Cardiac muscle cell (in vitro differentiated cells and primary cell): ENCODE results near the gene COL27A1. TPM values are rescaled to one million over a fixed set of nuclear protein-coding genes. Genes with fewer than 3 reads are reported as not detected.

ENCODE experiments used
- DNase-seq, 2 donors: peaks; one replicate each; pipeline versions ENCODE4 v3.0.0 to v3.0.0-alpha.2; 2010 to 2017; ENCODE audit warnings: low read depth in 1 of 2, low spot score in 1 of 2
- H3K27ac ChIP-seq: fragments of 200-600 bp; sonication (generic); 2 replicates; pipeline ENCODE4 v1.5.1; 2016
- H3K27me3 ChIP-seq: fragments of 200-600 bp; sonication (generic); 2 replicates; pipeline ENCODE4 v1.6.0; 2016; ENCODE audit warnings: control low read depth
- H3K36me3 ChIP-seq: fragments of 200-600 bp; sonication (generic); 2 replicates; pipeline ENCODE4 v1.5.1; 2016; ENCODE audit warnings: control low read depth
- H3K4me1 ChIP-seq: fragments of 200-600 bp; sonication (generic); 2 replicates; pipeline ENCODE4 v1.8.1; 2017; ENCODE audit warnings: low read depth, mild to moderate bottlenecking, mixed run types
- H3K4me3 ChIP-seq: fragments of 200-600 bp; sonication (generic); 2 replicates; pipeline ENCODE4 v1.5.1; 2016; ENCODE audit warnings: mild to moderate bottlenecking
- H3K9me3 ChIP-seq: fragments of 200-600 bp; sonication (generic); 2 replicates; pipeline ENCODE4 v1.5.1; 2017; ENCODE audit warnings: low read depth, mild to moderate bottlenecking, control low read depth
- CTCF ChIP-seq: IDR thresholded peaks from 2 replicates; pipeline ENCODE4 v1.5.1; 2012; ENCODE audit warnings: low read depth, mild to moderate bottlenecking, low read length
- polyA plus RNA-seq: library from polyadenylated mRNA; unstranded; fragments of >200 nt; fragmentation: Nextera tagmentation; extraction: Ambion mirVana; gene quantifications from 2 replicates; pipeline ENCODE4 v1.2.1, GENCODE V29; 2016
- total RNA-seq: library from RNA; depleted of rRNA; stranded (reverse); fragments of >200 nt; gene quantifications from 2 replicates; pipeline ENCODE4 v1.2.3, GENCODE V29; 2016

Gene COL27A1
- total and polyA plus RNA-seq, 2 experiments from 2014 or later, result 12.2 to 19.2 TPM

GRCh38 chr9:114291886-114292590 lies 136.7 kb downstream of the COL27A1 start:
- Histone ChIP-seq H3K27me3 (no peaks in the 10 kb centered on the region), H3K4me3 (no peak overlapping the region), H3K4me1 (no peaks in the 10 kb centered on the region), H3K27ac (no peak overlapping the region), H3K9me3 (no peaks in the 10 kb centered on the region), H3K36me3 (peaks cover 10% of the 10 kb centered on the region)
- no peak for TF ChIP-seq CTCF
- DNase-seq, result no peak

- no peaks in the 10 kb centered on the region for H3K27me3 ChIP-seq
- no peaks in the 10 kb centered on the region for H3K4me1 ChIP-seq
- peaks cover 10% of the 10 kb centered on the region for H3K36me3 ChIP-seq
- TF ChIP-seq CTCF, result no peak
- H3K27ac ChIP-seq, result no peak overlapping the region
- no peaks in the 10 kb centered on the region for H3K9me3 ChIP-seq
- no peak for DNase-seq
- H3K4me3 ChIP-seq, result no peak overlapping the region
These were observed 139.3 kb downstream of the COL27A1 start for GRCh38 chr9:114294664-114295063.

- no peaks in the 10 kb centered on the region for H3K9me3 ChIP-seq
- no peak for DNase-seq
- no peak overlapping the region for H3K4me3 ChIP-seq
- H3K4me1 ChIP-seq, result no peaks in the 10 kb centered on the region
- H3K27ac ChIP-seq, result no peak overlapping the region
- TF ChIP-seq CTCF, result no peak
- no peaks in the 10 kb centered on the region for H3K27me3 ChIP-seq
- peaks cover 10% of the 10 kb centered on the region for H3K36me3 ChIP-seq
These were observed 141.0 kb downstream of the COL27A1 start for GRCh38 chr9:114296338-114296737.

GRCh38 chr9:114299286-114300152 lies 144.2 kb downstream of the COL27A1 start:
- no peak for DNase-seq
- no peak overlapping the region for H3K27ac ChIP-seq
- H3K27me3 ChIP-seq, result no peaks in the 10 kb centered on the region
- H3K4me3 ChIP-seq, result no peak overlapping the region
- TF ChIP-seq CTCF, result no peak
- peaks cover 10% of the 10 kb centered on the region for H3K36me3 ChIP-seq
- no peaks in the 10 kb centered on the region for H3K9me3 ChIP-seq
- no peaks in the 10 kb centered on the region for H3K4me1 ChIP-seq

GRCh38 chr9:114300153-114300845 lies 145.0 kb downstream of the COL27A1 start:
- DNase-seq, result no peak

More at GRCh38 chr9:114300153-114300845, 145.0 kb downstream of the COL27A1 start:
- H3K4me3 ChIP-seq, result no peak overlapping the region
- no peak for TF ChIP-seq CTCF
- H3K27me3 ChIP-seq, result no peaks in the 10 kb centered on the region
- no peaks in the 10 kb centered on the region for H3K4me1 ChIP-seq
- H3K36me3 ChIP-seq, result peaks cover 4% of the 10 kb centered on the region
- no peak overlapping the region for H3K27ac ChIP-seq
- H3K9me3 ChIP-seq, result no peaks in the 10 kb centered on the region
